Progenitor cell of endocrine pancreas (in vitro differentiated cells): ENCODE data around the gene CHRM2. TPM values are rescaled to one million over a fixed set of nuclear protein-coding genes. Genes with fewer than 3 reads are reported as not detected.

Experiments
- DNase-seq: peaks from one replicate; pipeline ENCODE4 v3.0.0; 2021; ENCODE audit warnings: low spot score; ENCODE audit not compliant: unreplicated experiment
- H3K27ac Mint-ChIP-seq: 2 replicates; pipeline ENCODE4 v1.8.0; 2021; ENCODE audit warnings: mild to moderate bottlenecking, moderate library complexity, mixed read lengths
- H3K27me3 Mint-ChIP-seq: 2 replicates; pipeline ENCODE4 v1.8.0; 2021; ENCODE audit warnings: mixed read lengths
- H3K36me3 Mint-ChIP-seq: 2 replicates; pipeline ENCODE4 v1.8.0; 2022; ENCODE audit warnings: mixed read lengths; ENCODE audit not compliant: insufficient read depth
- H3K4me1 Mint-ChIP-seq: 2 replicates; pipeline ENCODE4 v1.8.0; 2021; ENCODE audit warnings: low read depth, mixed read lengths
- H3K4me3 Mint-ChIP-seq: 2 replicates; pipeline ENCODE4 v1.8.0; 2021; ENCODE audit warnings: low read depth, mild to moderate bottlenecking, moderate library complexity, mixed read lengths
- H3K9me3 Mint-ChIP-seq: 2 replicates; pipeline ENCODE4 v1.8.0; 2021; ENCODE audit warnings: low read depth, mixed read lengths
- total RNA-seq: library from RNA; stranded (reverse); gene quantifications from 2 replicates; pipeline ENCODE4 v1.2.1, GENCODE V29; 2021
- TF ChIP-seq, protein P1 (sequence below): fragments of 200-600 bp; sonication (generic); IDR thresholded peaks from one replicate; pipeline ENCODE4 v1.5.0; 2021; ENCODE audit warnings: antibody characterized with exemption, mild to moderate bottlenecking; ENCODE audit not compliant: unreplicated experiment

The CHRM2 gene
- total RNA-seq, 1 donor from 2014 or later: not detected

DNA sequence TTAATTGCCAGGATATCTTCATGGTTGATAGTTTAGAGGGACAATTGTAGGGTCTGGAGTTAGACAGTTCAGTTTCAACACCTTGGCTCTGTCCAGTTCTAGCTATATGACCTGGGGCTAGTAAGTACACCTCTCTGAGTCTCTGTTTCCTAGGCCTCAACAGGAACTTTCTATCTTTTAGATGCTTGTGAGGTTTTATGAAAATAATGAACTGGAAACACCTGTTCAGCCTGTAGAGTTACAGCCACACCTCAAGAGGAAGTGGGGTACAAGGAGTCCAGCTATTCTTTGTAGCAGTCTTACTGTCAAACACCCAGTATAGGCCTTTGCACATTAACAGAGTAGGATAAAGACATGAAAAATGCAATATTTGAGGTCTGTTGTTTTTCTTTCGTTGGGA lies 73.4 kb downstream of the CHRM2 start:
- Mint-ChIP-seq H3K27me3 (no peaks in the 10 kb centered on the region), H3K27ac (no peak overlapping the region), H3K9me3 (no peaks in the 10 kb centered on the region), H3K36me3 (no peaks in the 10 kb centered on the region), H3K4me1 (no peaks in the 10 kb centered on the region), H3K4me3 (no peak overlapping the region)
- TF ChIP-seq, protein P1, sequence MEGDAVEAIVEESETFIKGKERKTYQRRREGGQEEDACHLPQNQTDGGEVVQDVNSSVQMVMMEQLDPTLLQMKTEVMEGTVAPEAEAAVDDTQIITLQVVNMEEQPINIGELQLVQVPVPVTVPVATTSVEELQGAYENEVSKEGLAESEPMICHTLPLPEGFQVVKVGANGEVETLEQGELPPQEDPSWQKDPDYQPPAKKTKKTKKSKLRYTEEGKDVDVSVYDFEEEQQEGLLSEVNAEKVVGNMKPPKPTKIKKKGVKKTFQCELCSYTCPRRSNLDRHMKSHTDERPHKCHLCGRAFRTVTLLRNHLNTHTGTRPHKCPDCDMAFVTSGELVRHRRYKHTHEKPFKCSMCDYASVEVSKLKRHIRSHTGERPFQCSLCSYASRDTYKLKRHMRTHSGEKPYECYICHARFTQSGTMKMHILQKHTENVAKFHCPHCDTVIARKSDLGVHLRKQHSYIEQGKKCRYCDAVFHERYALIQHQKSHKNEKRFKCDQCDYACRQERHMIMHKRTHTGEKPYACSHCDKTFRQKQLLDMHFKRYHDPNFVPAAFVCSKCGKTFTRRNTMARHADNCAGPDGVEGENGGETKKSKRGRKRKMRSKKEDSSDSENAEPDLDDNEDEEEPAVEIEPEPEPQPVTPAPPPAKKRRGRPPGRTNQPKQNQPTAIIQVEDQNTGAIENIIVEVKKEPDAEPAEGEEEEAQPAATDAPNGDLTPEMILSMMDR: no peak
- no peak for DNase-seq

DNA sequence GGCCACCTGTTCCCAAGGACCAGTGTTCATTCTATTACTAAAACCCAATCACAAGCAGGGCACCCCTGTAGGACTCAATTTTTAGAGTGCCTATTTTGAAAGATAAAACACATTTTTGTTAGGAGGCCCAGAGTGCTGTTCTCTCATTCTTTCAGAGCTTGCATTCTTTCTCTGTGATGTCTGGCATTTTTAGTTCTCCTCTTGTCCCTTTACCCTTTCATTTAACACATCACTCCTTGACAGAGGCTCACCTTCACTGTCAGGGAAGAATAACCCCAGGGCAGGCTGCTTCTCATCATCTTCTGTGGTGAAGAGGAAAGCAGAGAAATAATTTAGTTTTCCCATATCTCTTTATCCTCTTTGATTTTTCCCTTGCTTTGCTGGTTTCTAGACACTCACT lies 73.9 kb downstream of the CHRM2 start:
- TF ChIP-seq, protein P1: no peak
- Mint-ChIP-seq H3K36me3 (no peaks in the 10 kb centered on the region), H3K27ac (no peak overlapping the region), H3K9me3 (no peaks in the 10 kb centered on the region), H3K4me1 (no peaks in the 10 kb centered on the region), H3K27me3 (no peaks in the 10 kb centered on the region), H3K4me3 (no peak overlapping the region)
- DNase-seq: no peak

DNA sequence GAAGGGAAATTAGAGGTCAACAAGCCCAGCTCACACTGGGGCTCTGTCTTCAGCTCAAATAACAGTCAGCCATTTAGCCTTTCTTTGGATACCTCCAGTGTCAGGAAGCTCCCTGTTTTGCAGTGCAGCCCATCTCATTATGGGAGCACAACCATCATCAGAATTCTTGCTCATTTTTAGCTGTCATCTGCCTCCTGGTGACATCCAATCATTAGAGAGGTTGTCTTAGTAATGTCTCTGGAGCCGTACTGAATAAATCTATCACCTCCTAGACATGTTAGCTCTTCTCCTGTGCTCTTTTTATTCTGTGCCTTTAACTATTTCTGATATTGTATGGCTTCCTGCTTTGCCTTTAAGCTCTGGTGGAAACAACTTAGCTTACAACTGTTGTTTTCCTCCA lies 74.5 kb downstream of the CHRM2 start:
- Mint-ChIP-seq H3K9me3 (no peaks in the 10 kb centered on the region), H3K27ac (no peak overlapping the region), H3K4me1 (no peaks in the 10 kb centered on the region), H3K4me3 (no peak overlapping the region), H3K27me3 (no peaks in the 10 kb centered on the region), H3K36me3 (no peaks in the 10 kb centered on the region)
- no peak for DNase-seq
- TF ChIP-seq, protein P1: no peak

DNA sequence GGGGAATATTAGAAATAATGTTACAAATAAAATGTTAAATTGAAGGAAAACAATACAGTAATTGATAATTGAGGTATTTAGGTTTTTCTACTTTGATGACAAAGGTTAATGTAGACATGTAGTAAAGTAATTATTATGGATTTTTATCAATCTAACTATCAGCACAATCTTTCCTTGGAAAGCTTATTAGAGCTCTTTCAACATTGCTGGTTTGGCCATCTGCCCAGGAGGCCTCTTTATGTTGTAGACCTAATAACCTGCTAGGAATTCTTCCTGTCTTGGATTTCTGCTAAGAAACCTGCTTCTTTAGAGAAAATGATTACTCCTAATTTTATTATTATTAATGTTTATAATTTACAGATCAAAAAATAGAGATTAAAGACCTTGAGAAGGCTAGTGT lies 78.9 kb downstream of the CHRM2 start:
- DNase-seq: no peak
- Mint-ChIP-seq H3K9me3 (no peaks in the 10 kb centered on the region), H3K27me3 (no peaks in the 10 kb centered on the region), H3K4me3 (no peak overlapping the region), H3K36me3 (no peaks in the 10 kb centered on the region), H3K27ac (no peak overlapping the region), H3K4me1 (no peaks in the 10 kb centered on the region)
- TF ChIP-seq, protein P1: no peak

DNA sequence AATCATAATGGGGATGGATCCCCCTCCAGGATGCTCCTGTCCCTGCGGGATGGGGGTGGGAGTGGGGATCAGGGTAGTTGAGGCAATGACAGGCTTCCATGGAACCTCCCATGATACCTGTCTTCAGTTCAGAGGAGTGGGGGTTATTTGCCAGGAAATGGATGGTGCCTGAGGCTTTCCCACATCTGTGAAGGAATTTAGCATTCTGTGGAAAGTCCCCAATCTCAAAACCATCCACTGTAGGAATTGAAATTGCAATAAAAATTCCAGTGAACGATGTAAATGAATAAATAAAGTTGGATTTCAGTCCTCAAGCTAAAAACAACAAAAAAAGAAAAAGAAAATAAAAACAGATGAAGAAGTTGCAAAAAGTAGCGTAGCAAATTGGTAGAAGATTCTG lies 81.9 kb downstream of the CHRM2 start:
- no peaks in the 10 kb centered on the region for H3K9me3 Mint-ChIP-seq
- TF ChIP-seq, protein P1: no peak
- H3K36me3 Mint-ChIP-seq: no peaks in the 10 kb centered on the region
- H3K27me3 Mint-ChIP-seq: no peaks in the 10 kb centered on the region
- H3K27ac Mint-ChIP-seq: no peak overlapping the region
- H3K4me1 Mint-ChIP-seq: no peaks in the 10 kb centered on the region
- H3K4me3 Mint-ChIP-seq: no peak overlapping the region
- no peak for DNase-seq
